KBM-7 (cell line): ENCODE results near the gene SELPLG.
"Not testable (repeated sequence)": the region's sequence is repeated elsewhere in the genome, so short reads cannot be mapped to it uniquely, and the experiment has no call there.

Experiments
- DNase-seq: peaks from one replicate; pipeline ENCODE4 v3.0.0-alpha.2; 2015
- in situ Hi-C: fragments of 300-500 bp; cut with MboI; formaldehyde crosslinking; loops from 2 replicates; pipeline ENCODE4 v1.14.3; 2020; ENCODE audit warnings: low sequenced_read_pairs, low pct_unique_long_range_greater_than_20kb, mixed read lengths

Gene SELPLG

GRCh38 chr12:108596854-108597558, 36.7 kb downstream of the SELPLG start:
- in situ Hi-C loops: no loop called here
- no peak for DNase-seq

- no peak for DNase-seq
- in situ Hi-C loops: no loop called here
These were observed 37.7 kb downstream of the SELPLG start for GRCh38 chr12:108595711-108596647.

GRCh38 chr12:108594960-108595710, 38.6 kb downstream of the SELPLG start:
- no peak for DNase-seq
- in situ Hi-C loops: no loop called here

- in situ Hi-C loops: no loop called here
- DNase-seq: no peak
These were observed 39.3 kb downstream of the SELPLG start for GRCh38 chr12:108594323-108594903.

GRCh38 chr12:108592033-108592909, 41.4 kb downstream of the SELPLG start:
- in situ Hi-C loops: no loop called here
- DNase-seq: no peak

- in situ Hi-C loops: no loop called here
- DNase-seq: no peak
These were observed 42.3 kb downstream of the SELPLG start for GRCh38 chr12:108591267-108591980.

- DNase-seq, in situ Hi-C loops: not testable (repeated sequence)
These were observed 43.2 kb downstream of the SELPLG start for GRCh38 chr12:108590463-108590862.

GRCh38 chr12:108589840-108590229, 43.9 kb downstream of the SELPLG start:
- DNase-seq: no peak
- in situ Hi-C loops: no loop called here

- DNase-seq: no peak
- in situ Hi-C loops: no loop called here
These were observed 44.5 kb downstream of the SELPLG start for GRCh38 chr12:108589028-108589839.

- in situ Hi-C loops: no loop called here
- DNase-seq: no peak
These were observed 45.9 kb downstream of the SELPLG start for GRCh38 chr12:108587826-108588225.

- DNase-seq: no peak
- in situ Hi-C loops: no loop called here
These were observed 47.4 kb downstream of the SELPLG start for GRCh38 chr12:108586306-108586705.

GRCh38 chr12:108585864-108586263, 47.8 kb downstream of the SELPLG start:
- no peak for DNase-seq
- in situ Hi-C loops: no loop called here

GRCh38 chr12:108584456-108585065, 49.1 kb downstream of the SELPLG start:
- in situ Hi-C loops: no loop called here
- DNase-seq: no peak

- DNase-seq: no peak
- in situ Hi-C loops: no loop called here
These were observed 49.7 kb downstream of the SELPLG start for GRCh38 chr12:108583991-108584390.

- no peak for DNase-seq
- in situ Hi-C loops: no loop called here
These were observed 50.5 kb downstream of the SELPLG start for GRCh38 chr12:108582978-108583770.

- no peak for DNase-seq
- in situ Hi-C loops: no loop called here
These were observed 51.2 kb downstream of the SELPLG start for GRCh38 chr12:108582509-108582908.
